HG03469 (cell line): Measurements from ENCODE around the gene PHF12.
"Not testable (repeated sequence)": the region's sequence is repeated elsewhere in the genome, so short reads cannot be mapped to it uniquely, and the experiment has no call there.

Experiments
- ATAC-seq: cut with Tn5 transposase; IDR thresholded peaks from one replicate; pipeline ENCODE4 v1.9.1; 2021; ENCODE audit warnings: mild to moderate bottlenecking, moderate library complexity, moderate number of reproducible peaks; ENCODE audit not compliant: unreplicated experiment

The PHF12 gene

DNA sequence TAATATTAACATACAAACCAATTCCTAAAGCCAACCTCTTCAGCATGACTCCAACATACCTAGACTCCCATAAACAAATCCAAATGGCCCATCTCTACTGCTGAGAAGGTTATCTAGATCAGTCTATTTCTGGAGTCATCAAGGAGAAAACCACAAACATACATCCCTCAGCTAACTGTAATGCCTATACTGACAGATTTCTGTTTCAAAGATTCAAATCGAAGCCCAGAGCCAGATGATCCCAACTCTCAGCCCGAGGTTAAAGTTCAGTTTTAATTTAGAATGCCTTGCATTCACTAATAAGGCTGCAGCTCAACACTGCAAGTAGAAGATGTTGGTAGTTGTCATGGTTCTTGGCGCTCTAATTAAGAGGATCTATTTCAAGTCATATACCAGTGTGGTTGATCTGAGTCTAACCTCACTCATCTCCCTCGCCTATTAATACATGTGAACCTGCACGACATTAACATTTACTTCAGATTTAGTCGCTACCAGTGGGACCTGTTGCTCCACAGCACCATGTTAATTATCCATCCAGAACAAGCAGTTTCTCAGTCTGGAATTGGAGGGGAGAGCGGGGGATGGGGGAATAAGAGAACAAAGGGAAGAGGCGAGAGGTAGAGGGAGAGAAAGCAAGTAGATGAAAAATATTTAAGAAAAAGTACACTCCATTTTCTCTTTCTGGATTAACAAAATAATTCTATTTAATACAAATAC, 15.4 kb downstream of the PHF12 start:
- no peak for ATAC-seq

DNA sequence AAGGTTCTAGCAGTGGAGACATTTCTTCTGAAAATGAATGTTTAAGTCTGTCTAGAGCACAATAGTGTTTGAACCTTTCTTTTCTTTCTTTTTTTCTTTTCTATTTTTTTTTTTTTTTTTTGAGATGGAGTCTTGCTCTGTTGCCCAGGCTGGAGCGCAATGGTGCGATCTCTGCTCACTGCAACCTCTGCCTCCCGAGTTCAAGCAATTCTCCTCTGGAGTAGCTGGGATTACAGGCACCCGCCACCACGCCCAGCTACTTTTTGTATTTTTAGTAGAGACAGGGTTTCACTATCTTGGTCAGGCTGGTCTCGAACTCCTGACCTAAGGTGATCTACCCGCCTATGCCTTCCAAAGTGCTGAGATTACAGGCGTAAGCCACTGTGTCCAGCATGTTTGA, 16.8 kb downstream of the PHF12 start:
- not testable (repeated sequence) for ATAC-seq

DNA sequence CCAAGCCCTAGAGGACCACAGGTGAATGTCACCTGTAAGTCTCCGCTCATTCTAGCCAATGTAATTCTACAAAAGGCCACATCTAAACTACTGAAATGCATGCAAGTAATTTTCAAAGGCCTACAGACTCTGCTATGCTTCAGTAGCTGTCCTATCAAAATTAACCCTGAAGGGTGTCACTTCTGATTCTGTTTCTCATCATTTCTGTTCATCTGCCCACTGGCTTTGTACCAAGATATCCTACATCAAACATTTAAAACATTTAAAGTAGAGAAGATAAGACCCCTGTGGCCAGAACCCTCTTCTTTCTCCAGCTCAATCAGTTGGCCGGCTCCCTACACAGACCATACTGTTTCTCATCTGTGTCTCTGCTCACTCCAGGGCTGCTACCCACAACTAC, 21.5 kb downstream of the PHF12 start:
- ATAC-seq: no peak

DNA sequence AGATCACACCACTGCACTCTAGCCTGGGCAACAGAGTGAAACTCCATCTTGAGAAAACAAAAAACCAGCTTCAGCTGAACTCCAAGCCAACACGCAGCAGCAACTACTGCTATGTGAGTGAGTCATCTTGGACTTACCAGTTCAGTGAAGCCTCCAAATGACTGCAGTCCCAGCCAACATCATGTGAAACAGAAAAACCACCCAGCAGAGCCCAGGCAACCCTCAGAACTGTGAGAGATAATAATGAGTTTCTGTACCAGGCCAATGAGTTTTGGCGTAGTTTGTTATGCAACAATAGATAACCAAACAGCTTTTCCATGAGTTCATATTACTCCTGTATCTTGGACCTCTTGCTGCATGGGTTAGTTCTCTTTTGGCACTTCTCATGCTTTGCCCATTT, 23.3 kb downstream of the PHF12 start:
- ATAC-seq: no peak

DNA sequence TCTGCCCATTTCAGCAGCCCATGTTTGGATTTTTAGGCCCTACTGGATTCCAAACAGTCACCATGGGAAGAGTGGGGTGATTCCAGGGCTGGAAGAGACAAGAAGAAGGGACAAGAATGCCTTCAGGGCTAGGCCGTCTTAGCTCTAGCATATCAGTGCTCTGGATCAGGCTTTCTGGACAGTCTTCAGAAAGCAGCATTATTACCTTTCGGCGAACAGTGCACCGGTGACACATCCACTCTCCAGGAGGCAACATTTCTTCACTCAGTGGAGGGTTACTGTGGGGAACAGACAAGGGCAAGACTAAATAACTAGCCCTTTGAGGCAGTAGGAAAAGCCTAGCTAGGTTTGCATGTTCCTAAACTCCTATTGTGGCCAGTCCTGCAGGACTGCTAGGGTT, 24.5 kb downstream of the PHF12 start:
- no peak for ATAC-seq

DNA sequence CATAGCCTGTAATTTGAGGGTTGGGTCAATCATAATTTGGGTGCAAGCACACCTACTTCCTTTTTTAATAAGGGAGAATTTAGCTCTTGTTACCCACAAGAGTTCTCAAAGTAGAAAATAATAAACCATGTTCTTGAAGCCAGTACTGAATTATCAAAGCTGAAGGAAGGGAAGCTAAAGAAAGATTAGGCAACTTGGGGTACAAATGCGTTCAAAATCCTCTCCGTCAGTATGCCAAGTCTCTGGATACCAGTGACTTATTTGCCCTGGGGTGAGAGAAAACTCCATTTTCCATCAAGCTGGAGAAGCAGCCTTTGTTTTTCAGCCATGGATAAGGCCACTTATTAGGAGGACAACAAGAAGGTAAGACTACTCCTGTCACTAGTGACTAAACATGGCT, 25.0 kb downstream of the PHF12 start:
- no peak for ATAC-seq

DNA sequence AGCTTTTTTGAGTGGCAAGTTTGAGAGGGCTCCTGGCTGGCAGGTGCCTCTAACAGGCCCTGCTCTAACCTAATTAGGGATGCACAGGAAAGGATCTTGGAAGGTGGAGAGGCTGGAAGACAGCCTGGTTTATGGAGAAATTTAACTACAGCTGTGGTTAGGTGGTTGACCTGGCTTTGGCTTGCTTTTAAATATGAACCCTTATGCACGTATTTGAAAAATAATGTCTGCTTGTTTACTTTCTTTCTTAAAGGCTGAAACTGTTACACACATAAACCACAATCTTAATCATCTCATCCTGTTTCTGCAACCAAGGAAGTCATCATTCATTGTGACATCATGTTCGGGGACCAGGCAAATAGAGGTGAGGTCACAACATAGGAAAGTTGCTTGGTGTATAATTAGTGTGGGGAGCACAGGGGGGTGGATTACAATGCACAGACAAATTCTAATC, 25.4 kb downstream of the PHF12 start:
- no peak for ATAC-seq

DNA sequence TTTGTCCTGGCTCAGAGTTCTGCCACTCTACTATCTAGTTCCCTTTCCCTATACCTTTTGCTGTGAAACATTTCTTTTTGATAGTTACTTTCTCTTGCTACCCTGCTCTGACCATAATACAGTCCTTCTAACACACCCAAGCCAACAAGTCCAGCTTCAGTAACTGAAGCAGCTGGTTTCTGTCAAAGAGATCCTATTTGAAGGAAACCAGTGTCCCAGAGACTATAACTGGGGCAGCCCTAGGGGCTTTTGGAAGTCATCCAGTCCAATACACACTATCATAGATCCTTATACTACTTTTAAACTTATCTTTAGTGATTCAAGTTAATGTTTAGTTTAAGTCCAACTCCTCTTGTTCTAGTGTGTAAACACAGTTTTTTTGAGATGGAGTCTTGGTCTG, 31.1 kb downstream of the PHF12 start:
- no peak for ATAC-seq

DNA sequence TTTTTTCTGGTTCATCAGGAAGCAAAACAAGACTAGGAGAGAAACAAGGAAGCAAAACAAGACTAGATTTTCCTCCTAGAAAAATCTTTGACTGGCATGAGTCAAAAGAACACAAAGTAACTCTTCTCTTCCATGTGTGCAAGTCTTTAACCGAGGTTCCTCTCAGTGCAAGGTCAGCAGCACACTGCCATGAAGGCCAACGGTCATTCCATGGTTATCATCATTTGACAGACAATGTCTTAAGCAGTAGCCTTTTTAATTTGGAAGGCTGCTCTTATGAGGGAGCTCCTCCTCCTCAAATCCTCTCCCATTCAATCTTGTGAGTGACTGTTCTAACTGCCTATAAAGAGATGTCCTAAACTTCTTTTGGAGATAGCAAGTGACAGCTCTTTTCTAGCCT, 33.0 kb downstream of the PHF12 start:
- no peak for ATAC-seq

DNA sequence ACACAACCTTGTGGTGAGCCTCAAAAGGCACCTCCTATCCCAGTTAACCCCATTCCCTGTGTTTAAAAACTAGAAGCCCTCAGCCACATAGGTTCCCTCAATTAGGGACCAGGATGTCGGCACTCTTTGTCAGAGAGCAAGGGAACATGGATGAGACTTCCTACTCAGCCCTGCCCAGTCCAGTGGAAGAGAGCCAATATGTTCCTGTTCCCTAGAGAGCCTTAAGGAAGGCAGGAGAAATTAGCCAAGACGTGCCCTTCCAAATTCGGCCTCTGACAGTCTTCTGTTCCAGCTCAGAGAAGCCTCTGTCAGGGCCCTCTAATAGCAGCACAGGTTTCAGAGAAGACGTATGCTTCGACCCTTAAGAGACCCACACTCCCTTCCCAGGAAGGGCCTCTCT, 33.9 kb downstream of the PHF12 start:
- no peak for ATAC-seq

DNA sequence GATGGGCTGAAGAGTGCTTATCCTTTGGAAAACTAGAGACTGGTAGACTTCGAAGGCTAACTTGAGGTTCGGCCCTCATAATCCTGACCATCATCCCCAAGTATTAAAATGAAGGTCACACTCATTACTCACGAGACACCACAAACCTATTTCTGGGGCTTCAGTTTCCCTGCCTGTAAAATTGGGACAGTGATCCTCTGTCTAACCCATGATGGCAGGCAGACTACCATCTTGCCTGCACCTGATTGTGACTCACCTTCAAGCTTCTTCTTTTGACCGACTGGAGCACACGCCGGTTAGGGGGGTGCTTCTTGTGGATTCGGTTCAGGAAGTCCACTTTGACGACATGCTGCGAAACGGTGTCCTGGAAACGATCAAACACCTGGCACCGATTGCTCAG, 34.3 kb downstream of the PHF12 start:
- ATAC-seq: no peak

DNA sequence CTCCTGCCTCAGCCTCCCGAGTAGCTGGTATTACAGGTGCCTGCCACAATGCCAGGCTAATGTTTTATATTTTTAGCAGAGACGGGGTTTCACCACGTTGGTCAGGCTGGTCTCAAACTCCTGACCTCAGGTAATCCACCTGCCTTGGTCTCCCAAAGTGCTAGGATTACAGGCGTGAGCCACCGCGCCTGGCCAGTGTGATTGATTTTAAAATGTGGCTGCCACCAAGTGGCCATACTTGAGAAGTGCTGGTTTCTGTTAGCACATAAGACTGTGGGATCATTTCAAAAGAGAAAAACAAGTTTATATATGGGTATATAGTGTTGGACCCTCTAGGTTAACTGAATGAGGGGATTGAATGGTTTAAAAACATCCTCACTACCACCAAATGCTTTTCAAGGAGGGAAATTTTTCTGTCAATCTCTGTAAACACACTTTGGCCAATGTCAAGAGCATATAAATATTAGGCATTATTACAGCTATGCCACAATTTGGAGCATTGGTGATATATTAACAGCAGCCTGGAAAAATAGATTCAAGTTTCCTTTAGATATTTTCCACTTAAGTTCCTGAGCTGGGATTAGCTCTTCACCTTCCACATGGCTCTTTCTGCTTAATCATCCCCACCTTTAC, 34.9 kb downstream of the PHF12 start:
- ATAC-seq: no peak

DNA sequence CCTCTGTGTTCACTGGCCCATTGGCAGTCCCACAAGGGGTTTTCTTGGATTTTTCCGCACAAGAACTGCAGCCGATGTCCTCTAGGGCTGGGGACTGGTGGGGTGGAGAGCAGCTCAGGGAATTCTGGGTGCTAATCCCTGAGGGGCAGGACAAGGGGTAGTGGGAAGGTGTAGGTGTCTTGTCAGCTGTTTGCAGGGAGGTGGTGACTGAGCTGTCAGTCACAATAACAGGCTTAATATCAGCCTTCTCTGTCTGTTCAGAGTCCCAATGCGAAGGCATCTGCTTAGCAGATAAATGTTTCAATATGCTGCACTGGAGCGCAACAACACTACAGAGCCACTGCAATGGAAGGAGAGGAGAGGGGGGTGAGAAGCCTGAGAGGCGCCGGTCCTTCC, 38.4 kb downstream of the PHF12 start:
- no peak for ATAC-seq

DNA sequence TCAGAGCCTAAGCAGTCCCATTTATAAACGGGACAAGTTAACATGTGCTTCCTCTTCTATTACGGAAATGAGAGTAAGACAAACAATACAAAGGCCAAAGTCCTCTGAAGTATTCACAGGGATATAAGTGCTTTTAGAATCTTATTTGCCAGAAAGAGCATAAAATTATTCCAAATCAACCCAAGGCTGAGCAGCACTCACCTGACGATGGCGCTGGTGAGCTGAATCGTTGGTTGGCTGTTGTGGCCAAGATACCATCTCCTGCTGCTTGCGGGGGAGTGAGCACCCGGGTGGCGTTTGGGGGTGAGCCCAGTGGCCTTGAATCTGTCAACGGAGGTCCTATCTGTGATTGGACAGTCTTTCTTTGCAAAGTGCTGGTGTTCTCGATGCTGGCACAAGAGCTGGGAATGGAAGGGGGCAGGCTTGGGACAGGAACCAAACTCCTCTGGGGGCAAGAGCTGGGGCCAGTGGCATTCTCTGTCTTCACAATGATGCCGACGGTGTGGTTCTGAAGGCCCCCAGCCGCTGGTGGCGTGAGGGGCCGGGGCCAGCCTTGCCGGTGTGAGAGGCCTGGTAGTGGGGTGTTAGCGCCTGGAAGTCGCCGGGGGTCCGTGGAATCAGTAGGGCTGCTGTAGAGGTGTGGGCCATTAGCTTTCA, 38.9 kb downstream of the PHF12 start:
- no peak for ATAC-seq

DNA sequence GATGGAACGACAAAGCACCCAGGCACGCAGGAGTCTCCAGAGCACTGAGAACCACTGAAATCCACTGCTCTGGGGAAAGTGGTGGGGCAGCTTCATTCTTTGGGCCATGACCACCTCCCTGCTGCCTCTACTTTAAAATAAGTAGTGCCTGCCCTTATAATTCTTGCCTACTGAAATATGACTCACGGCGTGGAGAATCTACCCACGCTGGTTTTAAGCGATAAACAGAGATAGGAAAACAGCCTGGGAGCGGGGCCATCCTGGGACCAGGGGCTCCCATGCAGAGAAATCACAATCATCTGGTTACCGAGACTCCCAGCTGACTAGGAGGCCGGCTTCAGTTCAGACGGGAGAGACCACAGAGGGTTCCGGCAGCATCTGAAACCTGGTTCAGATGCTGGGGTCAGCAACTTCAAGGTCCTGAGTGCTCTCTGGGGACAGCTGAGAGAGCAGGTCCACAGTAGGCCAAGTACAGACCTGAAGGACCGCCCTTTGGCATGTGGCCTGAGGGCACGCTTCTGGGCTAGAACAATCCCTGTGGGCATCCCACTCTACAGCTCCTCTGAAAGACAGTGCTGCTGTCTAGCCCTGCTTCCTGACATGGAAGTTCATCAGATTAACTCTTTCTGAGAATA, 39.8 kb downstream of the PHF12 start:
- no peak for ATAC-seq

DNA sequence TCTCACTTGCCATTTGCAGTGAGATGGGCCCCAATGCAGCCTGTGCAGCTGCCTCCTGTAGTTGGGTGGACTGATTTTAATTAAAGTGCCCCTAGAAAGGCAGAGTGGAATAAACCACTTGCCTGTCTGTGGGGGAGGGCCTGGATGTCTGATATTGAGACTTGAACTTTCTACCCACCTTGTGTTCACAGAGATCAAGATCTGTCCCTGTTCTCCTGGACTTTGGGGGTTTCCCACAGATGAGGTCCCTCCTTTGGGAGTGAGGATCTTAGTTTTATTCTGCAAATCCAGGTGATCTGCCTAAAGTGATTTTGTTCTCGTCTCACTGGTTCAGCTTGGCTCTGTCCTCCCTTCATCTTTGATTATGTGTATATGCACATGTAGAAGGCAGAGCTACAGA, 40.8 kb downstream of the PHF12 start:
- ATAC-seq: no peak

DNA sequence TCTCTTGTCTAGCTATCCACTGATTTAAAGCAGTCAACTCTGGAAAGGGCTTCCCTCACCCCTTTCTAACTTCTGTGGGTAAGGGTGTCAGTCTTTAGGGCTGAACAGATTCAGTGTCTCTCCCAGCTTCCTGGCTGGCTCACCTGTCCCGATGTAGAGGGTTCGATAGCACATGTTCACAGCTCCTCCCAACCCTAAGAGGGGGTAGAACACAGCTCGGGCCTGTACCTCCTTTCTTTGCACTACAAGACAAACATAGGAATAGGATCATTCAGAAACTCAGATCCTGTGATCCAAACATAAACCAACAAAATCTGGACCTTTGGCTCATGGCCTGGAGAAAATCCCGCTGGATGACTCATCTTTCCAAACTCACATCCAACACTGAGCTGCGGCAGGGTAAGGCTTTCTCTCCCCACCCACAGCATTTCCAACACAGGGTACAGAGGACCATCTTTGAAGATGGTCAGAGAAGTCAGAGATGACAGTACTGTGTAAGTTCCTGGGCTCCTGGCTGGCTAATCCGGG, 42.6 kb downstream of the PHF12 start:
- no peak for ATAC-seq

DNA sequence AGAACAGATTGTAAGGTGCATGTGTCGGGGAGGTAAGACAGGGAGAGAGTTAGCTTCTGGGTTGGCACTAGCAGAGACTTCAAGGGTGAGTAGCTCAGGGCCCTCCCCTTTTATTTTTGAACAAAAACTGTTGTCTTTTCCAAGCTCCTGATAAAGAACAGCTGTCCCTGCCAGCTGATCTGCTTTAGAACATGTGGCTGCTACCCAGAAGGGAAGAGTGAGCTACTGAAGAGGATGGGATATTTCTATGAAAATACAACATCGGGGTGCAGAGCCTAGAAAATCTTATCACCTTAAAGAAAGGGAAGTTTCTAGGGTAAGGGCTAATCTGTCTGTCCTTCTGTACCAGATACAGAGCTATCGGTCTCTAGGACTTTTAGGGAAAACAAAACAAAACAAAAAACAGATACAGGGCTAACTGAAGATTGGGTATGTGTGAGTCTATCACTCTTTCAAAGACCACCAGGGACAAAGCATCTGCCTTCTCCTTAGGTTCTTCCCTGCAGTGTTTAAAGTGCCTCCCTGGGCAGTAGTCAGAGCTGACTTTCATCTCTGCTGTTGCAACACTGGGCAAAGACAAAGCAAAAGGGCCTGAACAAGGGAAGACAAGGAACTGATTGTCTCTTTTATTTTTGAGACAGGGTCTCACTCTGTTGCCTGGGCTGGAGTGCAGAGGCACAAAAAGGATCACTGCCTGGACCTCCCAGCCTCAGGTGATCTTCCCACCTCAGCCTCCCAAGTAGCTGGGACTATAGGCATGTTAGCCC, 43.4 kb downstream of the PHF12 start:
- no peak for ATAC-seq

DNA sequence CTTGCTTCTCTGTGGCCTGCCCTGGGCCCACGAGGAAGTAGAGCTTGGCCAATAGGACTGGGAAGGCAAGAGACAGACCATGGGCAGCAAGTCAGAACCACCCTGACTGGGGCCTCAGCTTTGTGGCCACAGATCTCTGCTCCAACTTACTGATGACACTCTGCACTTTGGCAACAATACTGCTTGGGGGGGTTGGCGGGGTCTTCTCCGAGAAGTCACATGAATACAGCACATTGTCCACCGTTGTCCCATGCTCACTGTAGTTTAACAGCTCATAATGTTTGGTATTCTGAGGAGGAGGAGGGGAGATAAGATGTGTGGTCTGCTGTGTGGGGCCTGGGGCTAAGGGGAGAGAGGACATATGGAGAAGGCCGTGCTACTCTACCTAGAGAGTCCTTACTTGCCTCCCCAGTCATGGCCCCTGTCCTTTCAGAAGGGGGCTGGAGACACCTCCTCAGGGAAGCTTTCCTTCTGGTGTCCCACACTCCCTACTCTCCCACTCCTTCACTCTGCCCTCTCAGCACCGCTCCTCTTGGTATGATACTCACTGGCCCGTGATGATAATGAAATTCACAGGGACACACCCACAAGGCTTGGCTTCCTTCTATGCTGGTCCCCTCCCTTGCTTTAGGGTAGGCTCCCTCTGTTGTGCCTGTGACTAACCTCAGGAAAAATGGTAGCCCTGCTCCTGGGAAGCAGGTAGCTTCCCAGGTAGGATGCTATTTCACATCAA, 44.4 kb downstream of the PHF12 start:
- no peak for ATAC-seq

DNA sequence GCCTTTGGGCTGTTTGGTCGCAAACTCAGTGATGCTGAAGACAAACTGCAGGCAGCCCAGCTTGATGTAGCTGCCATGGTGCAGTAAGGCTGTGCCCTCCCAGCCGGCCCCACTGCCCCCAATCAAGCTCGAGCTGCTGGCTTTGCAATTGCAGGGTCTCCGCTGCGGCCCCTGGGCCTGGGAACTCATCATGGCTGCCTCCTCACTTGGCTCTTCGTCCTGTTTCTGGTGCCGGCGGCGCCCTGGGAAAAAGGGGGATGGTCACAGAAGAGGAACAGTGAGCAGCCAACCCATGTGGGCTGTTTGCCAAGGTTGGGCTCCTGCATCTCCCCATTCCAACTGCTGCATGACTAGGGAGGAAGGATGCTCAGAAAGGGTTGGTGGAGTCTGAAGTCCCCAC, 45.0 kb downstream of the PHF12 start:
- no peak for ATAC-seq
